WTC11 (cell line): ENCODE measurements around the gene VAV2. TPM values are rescaled to one million over a fixed set of nuclear protein-coding genes. Genes with fewer than 3 reads are reported as not detected.
"Not testable (repeated sequence)": the region's sequence is repeated elsewhere in the genome, so short reads cannot be mapped to it uniquely, and the experiment has no call there.

ENCODE experiments used
- ATAC-seq: fragments of 200-7000 bp; cut with Tn5 transposase; 2 replicates; pipeline ENCODE4 v1.10.0; 2021; ENCODE audit warnings: mild to moderate bottlenecking, moderate library complexity
- CTCF ChIA-PET: fragments of 300-600 bp; sonication (Branson Sonifier 250); formaldehyde crosslinking; loops from one replicate; lab custom pipeline; 2021; ENCODE audit warnings: antibody characterized with exemption; lab: Charles Lee
- POLR2A ChIA-PET: fragments of 350-600 bp; sonication (Branson Sonifier 250); formaldehyde crosslinking; loops from one replicate; lab custom pipeline; 2021; ENCODE audit warnings: antibody characterized with exemption; lab: Charles Lee
- DNase-seq: peaks from one replicate; pipeline ENCODE4 v3.0.0; 2021; ENCODE audit warnings: low spot score
- H3K27ac Mint-ChIP-seq: 2 replicates; pipeline ENCODE4 v1.8.0; 2021; ENCODE audit warnings: mixed read lengths
- H3K27me3 Mint-ChIP-seq: 2 replicates; pipeline ENCODE4 v1.8.0; 2021; ENCODE audit warnings: low read depth, mild to moderate bottlenecking, moderate library complexity, mixed read lengths
- H3K36me3 Mint-ChIP-seq: 2 replicates; pipeline ENCODE4 v1.8.0; 2021; ENCODE audit warnings: mixed read lengths
- H3K4me1 Mint-ChIP-seq: 2 replicates; pipeline ENCODE4 v1.8.0; 2022; ENCODE audit warnings: mixed read lengths
- H3K4me3 Mint-ChIP-seq: 2 replicates; pipeline ENCODE4 v1.8.0; 2021; ENCODE audit warnings: mild to moderate bottlenecking, moderate library complexity, mixed read lengths
- H3K9me3 Mint-ChIP-seq: 2 replicates; pipeline ENCODE4 v1.8.0; 2021; ENCODE audit warnings: mixed read lengths
- ESRRA ChIP-seq: sonication (generic); formaldehyde crosslinking; IDR thresholded peaks from 2 replicates; pipeline ENCODE4 v1.8.1; 2022; ENCODE audit warnings: mild to moderate bottlenecking, missing genetic modification reagents, borderline replicate concordance
- ETV6 ChIP-seq: sonication (generic); formaldehyde crosslinking; IDR thresholded peaks from 2 replicates; pipeline ENCODE4 v1.8.1; 2022; ENCODE audit warnings: mild to moderate bottlenecking, missing genetic modification reagents
- GTF2I ChIP-seq: fragments of 250-450 bp; sonication (Bioruptor Pico); conservative IDR thresholded peaks from 2 replicates; pipeline ENCODE4 v1.4.0; 2021; ENCODE audit warnings: mild to moderate bottlenecking
- NR2C2 ChIP-seq: sonication (generic); formaldehyde crosslinking; IDR thresholded peaks from 2 replicates; pipeline ENCODE4 v1.8.0; 2022; ENCODE audit warnings: mild to moderate bottlenecking, missing genetic modification reagents
- NR3C1 ChIP-seq: sonication (generic); formaldehyde crosslinking; conservative IDR thresholded peaks from 2 replicates; pipeline ENCODE4 v1.8.1; 2023; ENCODE audit warnings: low read depth, mild to moderate bottlenecking, missing genetic modification reagents
- RORB ChIP-seq: fragments of 250-450 bp; sonication (Bioruptor Pico); IDR thresholded peaks from 2 replicates; pipeline ENCODE4 v1.9.0; 2021; ENCODE audit warnings: mild to moderate bottlenecking
- SMAD4 ChIP-seq: sonication (generic); formaldehyde crosslinking; IDR thresholded peaks from 2 replicates; pipeline ENCODE4 v1.8.0; 2022; ENCODE audit warnings: mild to moderate bottlenecking, missing genetic modification reagents
- SOX15 ChIP-seq: fragments of 250-450 bp; sonication (Bioruptor Pico); IDR thresholded peaks from 2 replicates; pipeline ENCODE4 v1.9.0; 2021; ENCODE audit warnings: mild to moderate bottlenecking
- TEAD1 ChIP-seq: sonication (generic); formaldehyde crosslinking; IDR thresholded peaks from 2 replicates; pipeline ENCODE4 v1.8.0; 2022; ENCODE audit warnings: mild to moderate bottlenecking, missing genetic modification reagents
- ZBTB21 ChIP-seq: sonication (generic); formaldehyde crosslinking; IDR thresholded peaks from 2 replicates; pipeline ENCODE4 v1.8.1; 2023; ENCODE audit warnings: mild to moderate bottlenecking, missing genetic modification reagents, borderline replicate concordance
- ZNF138 ChIP-seq: sonication (generic); formaldehyde crosslinking; conservative IDR thresholded peaks from 2 replicates; pipeline ENCODE4 v1.8.1; 2022; ENCODE audit warnings: mild to moderate bottlenecking, moderate library complexity, missing genetic modification reagents
- total RNA-seq: library from RNA; stranded (reverse); gene quantifications from 3 replicates; pipeline ENCODE4 v1.2.3, GENCODE V29; 2021
- TF ChIP-seq, protein P1 (sequence below): sonication (generic); formaldehyde crosslinking; IDR thresholded peaks from 2 replicates; pipeline ENCODE4 v1.8.1; 2022; ENCODE audit warnings: missing genetic modification reagents, borderline replicate concordance
- TF ChIP-seq, protein P2 (sequence below): fragments of 250-450 bp; sonication (Bioruptor Pico); IDR thresholded peaks from 2 replicates; pipeline ENCODE4 v1.8.0; 2021; ENCODE audit warnings: mild to moderate bottlenecking
- TF ChIP-seq, protein P3 (sequence below): sonication (generic); formaldehyde crosslinking; IDR thresholded peaks from 2 replicates; pipeline ENCODE4 v1.8.1; 2023; ENCODE audit warnings: mild to moderate bottlenecking, missing genetic modification reagents
- TF ChIP-seq, protein P4 (sequence below): sonication (generic); formaldehyde crosslinking; IDR thresholded peaks from 2 replicates; pipeline ENCODE4 v1.8.1; 2023; ENCODE audit warnings: mild to moderate bottlenecking, moderate library complexity, missing genetic modification reagents
- TF ChIP-seq, protein P5 (sequence below): sonication (generic); formaldehyde crosslinking; IDR thresholded peaks from 2 replicates; pipeline ENCODE4 v1.8.0; 2022; ENCODE audit warnings: mild to moderate bottlenecking, missing genetic modification reagents
- TF ChIP-seq, protein P6 (sequence below): sonication (generic); formaldehyde crosslinking; IDR thresholded peaks from 2 replicates; pipeline ENCODE4 v1.8.0; 2023; ENCODE audit warnings: missing genetic modification reagents, mild to moderate bottlenecking, borderline replicate concordance
- TF ChIP-seq, protein P7 (sequence below): sonication (generic); formaldehyde crosslinking; IDR thresholded peaks from 2 replicates; pipeline ENCODE4 v1.8.1; 2022; ENCODE audit warnings: mild to moderate bottlenecking, missing genetic modification reagents, moderate library complexity, borderline replicate concordance

Gene VAV2
- total RNA-seq, 1 experiment from 2014 or later, result 39.7 TPM

DNA sequence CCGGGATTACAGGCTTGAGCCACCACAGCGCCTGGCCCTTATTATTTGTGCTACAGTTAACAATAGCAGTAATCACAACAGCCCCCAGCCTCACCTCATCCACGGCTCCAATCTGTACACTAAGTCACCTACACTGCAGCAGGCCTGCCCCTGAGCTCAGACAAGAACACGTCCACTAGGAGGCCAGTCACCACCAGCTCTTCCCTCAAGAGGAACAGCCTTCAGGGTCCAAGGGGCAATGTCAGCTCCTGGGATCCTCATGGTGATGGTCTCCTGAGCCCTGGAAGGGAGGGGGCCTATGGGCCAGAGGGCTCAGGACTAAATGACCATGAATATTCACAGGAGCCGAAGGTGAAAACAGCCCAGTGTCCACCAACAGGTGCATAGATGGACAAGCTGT is 67.7 kb downstream of the VAV2 start:
- H3K36me3 Mint-ChIP-seq, result 0 out of 2 replicates have a peak, but pooled peaks cover 5% of the 10 kb centered on the region
- no peaks in the 10 kb centered on the region for H3K4me1 Mint-ChIP-seq
- DNase-seq (no peak), ATAC-seq (no peak)
- no peak overlapping the region; the same call in 1 of the 2 replicates for H3K27ac Mint-ChIP-seq
- POLR2A ChIA-PET, result no interaction called here
- CTCF ChIA-PET, result interaction anchor here (1.0 to 1.4 kb wide), 6 partner anchors 8 to 144 kb away, joined by 3 to 7 read pairs (median 4); no protein-coding TSS in a partner anchor
- H3K9me3 Mint-ChIP-seq, result peaks cover 4% of the 10 kb centered on the region; the same call in 1 of the 2 replicates
- H3K4me3 Mint-ChIP-seq, result no peak overlapping the region
- no peaks in the 10 kb centered on the region for H3K27me3 Mint-ChIP-seq
- TF ChIP-seq NR3C1 (CRISPR knock-in tag) (no peak), ZNF138 (no peak), NR2C2 (CRISPR knock-in tag) (no peak), GTF2I (CRISPR knock-in tag) (no peak), SOX15 (CRISPR knock-in tag) (no peak), ETV6 (CRISPR knock-in tag) (no peak), ESRRA (no peak)
- TF ChIP-seq, protein P1, sequence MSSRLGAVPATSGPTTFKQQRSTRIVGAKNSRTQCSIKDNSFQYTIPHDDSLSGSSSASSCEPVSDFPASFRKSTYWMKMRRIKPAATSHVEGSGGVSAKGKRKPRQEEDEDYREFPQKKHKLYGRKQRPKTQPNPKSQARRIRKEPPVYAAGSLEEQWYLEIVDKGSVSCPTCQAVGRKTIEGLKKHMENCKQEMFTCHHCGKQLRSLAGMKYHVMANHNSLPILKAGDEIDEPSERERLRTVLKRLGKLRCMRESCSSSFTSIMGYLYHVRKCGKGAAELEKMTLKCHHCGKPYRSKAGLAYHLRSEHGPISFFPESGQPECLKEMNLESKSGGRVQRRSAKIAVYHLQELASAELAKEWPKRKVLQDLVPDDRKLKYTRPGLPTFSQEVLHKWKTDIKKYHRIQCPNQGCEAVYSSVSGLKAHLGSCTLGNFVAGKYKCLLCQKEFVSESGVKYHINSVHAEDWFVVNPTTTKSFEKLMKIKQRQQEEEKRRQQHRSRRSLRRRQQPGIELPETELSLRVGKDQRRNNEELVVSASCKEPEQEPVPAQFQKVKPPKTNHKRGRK (CRISPR knock-in tag), result no peak
- TF ChIP-seq, protein P2, sequence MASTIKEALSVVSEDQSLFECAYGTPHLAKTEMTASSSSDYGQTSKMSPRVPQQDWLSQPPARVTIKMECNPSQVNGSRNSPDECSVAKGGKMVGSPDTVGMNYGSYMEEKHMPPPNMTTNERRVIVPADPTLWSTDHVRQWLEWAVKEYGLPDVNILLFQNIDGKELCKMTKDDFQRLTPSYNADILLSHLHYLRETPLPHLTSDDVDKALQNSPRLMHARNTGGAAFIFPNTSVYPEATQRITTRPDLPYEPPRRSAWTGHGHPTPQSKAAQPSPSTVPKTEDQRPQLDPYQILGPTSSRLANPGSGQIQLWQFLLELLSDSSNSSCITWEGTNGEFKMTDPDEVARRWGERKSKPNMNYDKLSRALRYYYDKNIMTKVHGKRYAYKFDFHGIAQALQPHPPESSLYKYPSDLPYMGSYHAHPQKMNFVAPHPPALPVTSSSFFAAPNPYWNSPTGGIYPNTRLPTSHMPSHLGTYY (CRISPR knock-in tag), result no peak
- TF ChIP-seq, protein P3, sequence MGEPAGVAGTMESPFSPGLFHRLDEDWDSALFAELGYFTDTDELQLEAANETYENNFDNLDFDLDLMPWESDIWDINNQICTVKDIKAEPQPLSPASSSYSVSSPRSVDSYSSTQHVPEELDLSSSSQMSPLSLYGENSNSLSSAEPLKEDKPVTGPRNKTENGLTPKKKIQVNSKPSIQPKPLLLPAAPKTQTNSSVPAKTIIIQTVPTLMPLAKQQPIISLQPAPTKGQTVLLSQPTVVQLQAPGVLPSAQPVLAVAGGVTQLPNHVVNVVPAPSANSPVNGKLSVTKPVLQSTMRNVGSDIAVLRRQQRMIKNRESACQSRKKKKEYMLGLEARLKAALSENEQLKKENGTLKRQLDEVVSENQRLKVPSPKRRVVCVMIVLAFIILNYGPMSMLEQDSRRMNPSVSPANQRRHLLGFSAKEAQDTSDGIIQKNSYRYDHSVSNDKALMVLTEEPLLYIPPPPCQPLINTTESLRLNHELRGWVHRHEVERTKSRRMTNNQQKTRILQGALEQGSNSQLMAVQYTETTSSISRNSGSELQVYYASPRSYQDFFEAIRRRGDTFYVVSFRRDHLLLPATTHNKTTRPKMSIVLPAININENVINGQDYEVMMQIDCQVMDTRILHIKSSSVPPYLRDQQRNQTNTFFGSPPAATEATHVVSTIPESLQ, result no peak
- TF ChIP-seq, all 79 proteins: peak for 0

DNA sequence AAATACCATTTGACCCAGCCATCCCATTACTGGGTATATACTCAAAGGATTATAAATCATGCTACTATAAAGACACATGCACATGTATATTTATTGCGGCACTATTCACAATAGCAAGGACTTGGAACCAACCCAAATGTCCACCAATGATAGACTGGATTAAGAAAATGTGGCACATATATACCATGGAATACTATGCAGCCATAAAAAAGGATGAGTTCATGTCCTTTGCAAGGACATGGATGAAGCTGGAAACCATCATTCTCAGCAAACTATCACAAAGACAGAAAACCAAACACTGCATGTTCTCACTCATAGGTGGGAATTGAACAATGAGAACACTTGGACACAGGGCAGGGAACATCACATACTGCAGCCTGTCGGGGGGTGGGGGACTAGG is 68.5 kb downstream of the VAV2 start:
- H3K9me3 Mint-ChIP-seq, H3K4me3 Mint-ChIP-seq, DNase-seq, CTCF ChIA-PET, H3K36me3 Mint-ChIP-seq, ATAC-seq, H3K27ac Mint-ChIP-seq, H3K4me1 Mint-ChIP-seq, POLR2A ChIA-PET, H3K27me3 Mint-ChIP-seq: not testable (repeated sequence)

DNA sequence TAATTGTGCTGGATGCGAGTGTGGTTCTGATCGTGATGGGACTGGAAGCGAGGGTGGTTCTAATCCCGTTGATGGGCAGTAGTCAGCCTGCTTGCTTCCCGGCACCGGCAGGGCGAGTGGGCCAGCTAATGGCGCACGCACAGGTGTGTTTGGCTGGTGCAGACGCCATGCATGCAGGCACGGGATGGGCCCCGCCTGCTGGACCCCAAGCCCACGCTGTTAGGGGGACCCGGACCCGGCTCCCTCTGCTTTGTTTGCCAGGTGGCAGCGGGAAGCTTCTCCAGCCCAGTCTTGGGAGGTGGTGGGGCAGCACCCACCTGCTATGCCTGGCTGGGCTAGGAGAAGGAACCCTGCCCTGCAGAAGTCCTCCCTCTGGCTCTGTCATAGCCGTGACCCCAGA is 70.3 kb downstream of the VAV2 start:
- CTCF ChIA-PET, result interaction anchor here (1.2 kb wide), 1 partner anchor 17 kb away, joined by 3 read pairs; no protein-coding TSS in a partner anchor
- H3K27ac Mint-ChIP-seq, result no peak overlapping the region
- TF ChIP-seq, protein P4, sequence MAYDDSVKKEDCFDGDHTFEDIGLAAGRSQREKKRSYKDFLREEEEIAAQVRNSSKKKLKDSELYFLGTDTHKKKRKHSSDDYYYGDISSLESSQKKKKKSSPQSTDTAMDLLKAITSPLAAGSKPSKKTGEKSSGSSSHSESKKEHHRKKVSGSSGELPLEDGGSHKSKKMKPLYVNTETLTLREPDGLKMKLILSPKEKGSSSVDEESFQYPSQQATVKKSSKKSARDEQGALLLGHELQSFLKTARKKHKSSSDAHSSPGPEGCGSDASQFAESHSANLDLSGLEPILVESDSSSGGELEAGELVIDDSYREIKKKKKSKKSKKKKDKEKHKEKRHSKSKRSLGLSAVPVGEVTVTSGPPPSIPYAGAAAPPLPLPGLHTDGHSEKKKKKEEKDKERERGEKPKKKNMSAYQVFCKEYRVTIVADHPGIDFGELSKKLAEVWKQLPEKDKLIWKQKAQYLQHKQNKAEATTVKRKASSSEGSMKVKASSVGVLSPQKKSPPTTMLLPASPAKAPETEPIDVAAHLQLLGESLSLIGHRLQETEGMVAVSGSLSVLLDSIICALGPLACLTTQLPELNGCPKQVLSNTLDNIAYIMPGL (CRISPR knock-in tag), result no peak
- TF ChIP-seq RORB (no peak), ZBTB21 (no peak), GTF2I (CRISPR knock-in tag) (no peak), TEAD1 (CRISPR knock-in tag) (no peak), SMAD4 (CRISPR knock-in tag) (no peak)
- TF ChIP-seq, protein P5, sequence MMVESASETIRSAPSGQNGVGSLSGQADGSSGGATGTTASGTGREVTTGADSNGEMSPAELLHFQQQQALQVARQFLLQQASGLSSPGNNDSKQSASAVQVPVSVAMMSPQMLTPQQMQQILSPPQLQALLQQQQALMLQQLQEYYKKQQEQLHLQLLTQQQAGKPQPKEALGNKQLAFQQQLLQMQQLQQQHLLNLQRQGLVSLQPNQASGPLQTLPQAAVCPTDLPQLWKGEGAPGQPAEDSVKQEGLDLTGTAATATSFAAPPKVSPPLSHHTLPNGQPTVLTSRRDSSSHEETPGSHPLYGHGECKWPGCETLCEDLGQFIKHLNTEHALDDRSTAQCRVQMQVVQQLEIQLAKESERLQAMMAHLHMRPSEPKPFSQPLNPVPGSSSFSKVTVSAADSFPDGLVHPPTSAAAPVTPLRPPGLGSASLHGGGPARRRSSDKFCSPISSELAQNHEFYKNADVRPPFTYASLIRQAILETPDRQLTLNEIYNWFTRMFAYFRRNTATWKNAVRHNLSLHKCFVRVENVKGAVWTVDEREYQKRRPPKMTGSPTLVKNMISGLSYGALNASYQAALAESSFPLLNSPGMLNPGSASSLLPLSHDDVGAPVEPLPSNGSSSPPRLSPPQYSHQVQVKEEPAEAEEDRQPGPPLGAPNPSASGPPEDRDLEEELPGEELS, result no peak
- TF ChIP-seq, protein P6, sequence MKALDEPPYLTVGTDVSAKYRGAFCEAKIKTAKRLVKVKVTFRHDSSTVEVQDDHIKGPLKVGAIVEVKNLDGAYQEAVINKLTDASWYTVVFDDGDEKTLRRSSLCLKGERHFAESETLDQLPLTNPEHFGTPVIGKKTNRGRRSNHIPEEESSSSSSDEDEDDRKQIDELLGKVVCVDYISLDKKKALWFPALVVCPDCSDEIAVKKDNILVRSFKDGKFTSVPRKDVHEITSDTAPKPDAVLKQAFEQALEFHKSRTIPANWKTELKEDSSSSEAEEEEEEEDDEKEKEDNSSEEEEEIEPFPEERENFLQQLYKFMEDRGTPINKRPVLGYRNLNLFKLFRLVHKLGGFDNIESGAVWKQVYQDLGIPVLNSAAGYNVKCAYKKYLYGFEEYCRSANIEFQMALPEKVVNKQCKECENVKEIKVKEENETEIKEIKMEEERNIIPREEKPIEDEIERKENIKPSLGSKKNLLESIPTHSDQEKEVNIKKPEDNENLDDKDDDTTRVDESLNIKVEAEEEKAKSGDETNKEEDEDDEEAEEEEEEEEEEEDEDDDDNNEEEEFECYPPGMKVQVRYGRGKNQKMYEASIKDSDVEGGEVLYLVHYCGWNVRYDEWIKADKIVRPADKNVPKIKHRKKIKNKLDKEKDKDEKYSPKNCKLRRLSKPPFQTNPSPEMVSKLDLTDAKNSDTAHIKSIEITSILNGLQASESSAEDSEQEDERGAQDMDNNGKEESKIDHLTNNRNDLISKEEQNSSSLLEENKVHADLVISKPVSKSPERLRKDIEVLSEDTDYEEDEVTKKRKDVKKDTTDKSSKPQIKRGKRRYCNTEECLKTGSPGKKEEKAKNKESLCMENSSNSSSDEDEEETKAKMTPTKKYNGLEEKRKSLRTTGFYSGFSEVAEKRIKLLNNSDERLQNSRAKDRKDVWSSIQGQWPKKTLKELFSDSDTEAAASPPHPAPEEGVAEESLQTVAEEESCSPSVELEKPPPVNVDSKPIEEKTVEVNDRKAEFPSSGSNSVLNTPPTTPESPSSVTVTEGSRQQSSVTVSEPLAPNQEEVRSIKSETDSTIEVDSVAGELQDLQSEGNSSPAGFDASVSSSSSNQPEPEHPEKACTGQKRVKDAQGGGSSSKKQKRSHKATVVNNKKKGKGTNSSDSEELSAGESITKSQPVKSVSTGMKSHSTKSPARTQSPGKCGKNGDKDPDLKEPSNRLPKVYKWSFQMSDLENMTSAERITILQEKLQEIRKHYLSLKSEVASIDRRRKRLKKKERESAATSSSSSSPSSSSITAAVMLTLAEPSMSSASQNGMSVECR (CRISPR knock-in tag), result no peak
- TF ChIP-seq, protein P7, sequence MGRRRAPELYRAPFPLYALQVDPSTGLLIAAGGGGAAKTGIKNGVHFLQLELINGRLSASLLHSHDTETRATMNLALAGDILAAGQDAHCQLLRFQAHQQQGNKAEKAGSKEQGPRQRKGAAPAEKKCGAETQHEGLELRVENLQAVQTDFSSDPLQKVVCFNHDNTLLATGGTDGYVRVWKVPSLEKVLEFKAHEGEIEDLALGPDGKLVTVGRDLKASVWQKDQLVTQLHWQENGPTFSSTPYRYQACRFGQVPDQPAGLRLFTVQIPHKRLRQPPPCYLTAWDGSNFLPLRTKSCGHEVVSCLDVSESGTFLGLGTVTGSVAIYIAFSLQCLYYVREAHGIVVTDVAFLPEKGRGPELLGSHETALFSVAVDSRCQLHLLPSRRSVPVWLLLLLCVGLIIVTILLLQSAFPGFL (CRISPR knock-in tag), result no peak

More for the DNA sequence above, 70.3 kb downstream of the VAV2 start:
- H3K36me3 Mint-ChIP-seq, result no peaks in the 10 kb centered on the region
- H3K9me3 Mint-ChIP-seq, result peaks cover 4% of the 10 kb centered on the region; the same call in 1 of the 2 replicates
- ATAC-seq (no peak), DNase-seq (no peak)
- no peak overlapping the region for H3K4me3 Mint-ChIP-seq
- POLR2A ChIA-PET, result no interaction called here
- H3K27me3 Mint-ChIP-seq, result no peaks in the 10 kb centered on the region
- H3K4me1 Mint-ChIP-seq, result peaks cover 8% of the 10 kb centered on the region
